Activated CD4-positive, alpha-beta T cell treated with anti-CD3 and anti-CD28 coated beads, Interleukin-2, amount 50 U/mL, for 48 hours (primary cell): ENCODE measurements around the gene GTF2H3.
"Not testable (repeated sequence)": the region's sequence is repeated elsewhere in the genome, so short reads cannot be mapped to it uniquely, and the experiment has no call there.

ENCODE experiments used
- DNase-seq, 2 experiments: peaks; one replicate each; pipeline ENCODE4 v3.0.0-alpha.2; 2020

GTF2H3 gene

GRCh38 chr12:123633379-123634141 lies at the start of gene GTF2H3, which contains the start of gene EIF2B1:
GTF2H3 (plus strand) TSS chr12:123633829; CDS start chr12:123633860, 31 bp downstream.
EIF2B1 (minus strand) TSS chr12:123633686; CDS start chr12:123633557, 129 bp downstream.
- peak; percentile 97 for DNase-seq

- no peak for DNase-seq
Observed at GRCh38 chr12:123591702-123592481, 41.7 kb upstream of the GTF2H3 start.

GRCh38 chr12:123595729-123596128 lies 37.9 kb upstream of the GTF2H3 start:
- no peak for DNase-seq

- DNase-seq: no peak
Observed at GRCh38 chr12:123597100-123597499, 36.5 kb upstream of the GTF2H3 start.

- DNase-seq: no peak
Observed at GRCh38 chr12:123598522-123598921, 35.1 kb upstream of the GTF2H3 start.

- no peak for DNase-seq
Observed at GRCh38 chr12:123599310-123599709, 34.3 kb upstream of the GTF2H3 start.

GRCh38 chr12:123599721-123600120 lies 33.9 kb upstream of the GTF2H3 start:
- no peak for DNase-seq

- DNase-seq: peak; percentile 82 to 86
Observed at GRCh38 chr12:123601602-123602489, 31.8 kb upstream of the GTF2H3 start, which contains the start of gene DDX55. DDX55 (plus strand) TSS chr12:123602099; CDS start chr12:123602149, 50 bp downstream.

GRCh38 chr12:123602651-123603195 lies 30.9 kb upstream of the GTF2H3 start:
- DNase-seq: peak; percentile 18 to 31

- not testable (repeated sequence) for DNase-seq
Observed at GRCh38 chr12:123603495-123603894, 30.1 kb upstream of the GTF2H3 start.

GRCh38 chr12:123607756-123608155 lies 25.9 kb upstream of the GTF2H3 start:
- no peak for DNase-seq

GRCh38 chr12:123608182-123608581 lies 25.4 kb upstream of the GTF2H3 start:
- DNase-seq: no peak

GRCh38 chr12:123614110-123614509 lies 19.5 kb upstream of the GTF2H3 start:
- DNase-seq: no peak

- DNase-seq: no peak
Observed at GRCh38 chr12:123614531-123614930, 19.1 kb upstream of the GTF2H3 start.

- DNase-seq: no peak
Observed at GRCh38 chr12:123617144-123617543, 16.5 kb upstream of the GTF2H3 start.

GRCh38 chr12:123617580-123617979 lies 16.0 kb upstream of the GTF2H3 start:
- no peak for DNase-seq

- DNase-seq: no peak
Observed at GRCh38 chr12:123621101-123621500, 12.5 kb upstream of the GTF2H3 start.

- peak; percentile 25 to 40 for DNase-seq
Observed at GRCh38 chr12:123621619-123622530, 11.8 kb upstream of the GTF2H3 start.

GRCh38 chr12:123634142-123634561 lies 523 bp downstream of the GTF2H3 start:
- peak in 1 of 2 experiments; percentile 13 for DNase-seq

- no peak for DNase-seq
Observed at GRCh38 chr12:123643911-123644310, 10.3 kb downstream of the GTF2H3 start.

GRCh38 chr12:123645380-123645779 lies 11.8 kb downstream of the GTF2H3 start:
- DNase-seq: no peak
